ENCODE measurements around the gene POLR1F.

Gene POLR1F

DNA sequence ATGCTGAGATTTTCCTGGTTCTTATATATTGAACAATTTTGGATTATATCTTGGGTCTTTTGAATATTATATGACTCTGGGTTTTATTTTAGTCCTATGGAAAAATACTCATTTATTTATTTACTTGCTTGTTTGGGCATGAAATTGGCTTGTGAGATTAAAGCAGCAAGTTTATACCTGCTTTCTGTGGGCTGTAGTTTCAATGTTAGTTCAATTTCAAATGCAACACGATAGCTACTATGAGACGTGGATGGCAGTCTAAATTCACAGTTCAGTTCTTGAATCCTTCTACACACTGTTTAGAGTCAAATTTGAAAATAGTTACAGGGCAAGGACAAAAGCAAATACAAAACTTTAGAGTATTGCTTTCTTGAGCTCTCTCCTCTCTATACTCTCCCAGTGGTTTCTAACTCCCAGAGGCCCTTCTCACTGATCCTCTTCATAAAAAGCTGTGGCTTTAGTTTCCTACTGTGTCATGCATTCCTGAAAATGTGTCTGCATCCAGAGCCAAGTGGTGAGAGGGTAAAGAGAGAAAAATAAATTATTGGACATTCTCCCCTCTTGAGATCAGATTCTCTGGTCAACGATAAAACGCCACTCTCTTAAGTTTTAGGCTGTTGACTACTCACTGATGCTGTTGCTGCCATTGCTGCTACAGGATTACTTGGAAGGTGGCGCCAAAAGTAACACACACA is 34.4 kb downstream of the POLR1F start:
- DNase-seq = no peak

DNA sequence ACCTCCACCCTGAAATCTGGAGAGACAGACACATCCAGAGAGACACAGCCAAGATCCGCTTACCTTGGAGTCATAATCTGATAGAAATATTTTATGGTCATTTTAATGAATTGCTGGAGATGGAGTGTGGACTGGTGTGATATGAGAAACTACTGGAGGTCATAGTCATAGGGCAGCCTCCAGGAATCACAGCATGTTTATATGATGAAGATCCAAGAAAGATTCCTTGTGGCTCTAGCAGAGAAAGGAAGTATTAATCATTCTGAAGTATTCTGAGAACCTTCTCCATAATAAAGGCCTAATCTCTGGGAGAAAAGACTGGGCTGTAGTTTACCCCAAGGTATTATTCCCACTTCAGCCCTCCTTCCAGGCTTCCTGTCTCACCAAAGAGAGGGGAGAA is 38.0 kb downstream of the POLR1F start:
- no peak for DNase-seq

DNA sequence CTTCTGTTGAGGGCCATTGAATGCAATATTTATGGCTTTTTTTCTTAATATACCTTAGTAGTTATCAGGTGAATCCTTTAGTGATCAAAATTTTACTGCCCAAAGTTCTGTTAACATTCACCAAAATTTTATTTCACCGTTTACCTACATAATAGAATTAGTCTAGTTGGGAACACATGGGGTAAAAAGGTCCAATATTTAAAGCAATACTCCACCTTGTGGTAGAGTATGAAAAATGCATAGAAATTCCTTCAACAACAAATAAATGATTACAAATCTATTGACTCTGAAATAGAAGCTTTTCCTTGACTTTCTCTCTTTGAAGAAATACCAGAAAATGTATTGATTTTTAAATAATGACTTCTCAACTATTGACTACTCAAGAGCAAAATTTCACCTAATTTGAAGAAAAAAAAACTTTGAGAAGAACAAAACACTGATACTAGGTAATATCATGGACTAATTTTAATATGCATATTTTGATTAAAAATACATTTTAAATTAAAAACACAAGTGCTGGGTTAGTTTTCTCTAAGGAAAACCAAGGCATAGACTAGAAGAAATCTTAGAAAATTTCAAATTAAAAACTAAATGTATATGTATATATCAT is 43.3 kb downstream of the POLR1F start:
- no peak for DNase-seq

DNA sequence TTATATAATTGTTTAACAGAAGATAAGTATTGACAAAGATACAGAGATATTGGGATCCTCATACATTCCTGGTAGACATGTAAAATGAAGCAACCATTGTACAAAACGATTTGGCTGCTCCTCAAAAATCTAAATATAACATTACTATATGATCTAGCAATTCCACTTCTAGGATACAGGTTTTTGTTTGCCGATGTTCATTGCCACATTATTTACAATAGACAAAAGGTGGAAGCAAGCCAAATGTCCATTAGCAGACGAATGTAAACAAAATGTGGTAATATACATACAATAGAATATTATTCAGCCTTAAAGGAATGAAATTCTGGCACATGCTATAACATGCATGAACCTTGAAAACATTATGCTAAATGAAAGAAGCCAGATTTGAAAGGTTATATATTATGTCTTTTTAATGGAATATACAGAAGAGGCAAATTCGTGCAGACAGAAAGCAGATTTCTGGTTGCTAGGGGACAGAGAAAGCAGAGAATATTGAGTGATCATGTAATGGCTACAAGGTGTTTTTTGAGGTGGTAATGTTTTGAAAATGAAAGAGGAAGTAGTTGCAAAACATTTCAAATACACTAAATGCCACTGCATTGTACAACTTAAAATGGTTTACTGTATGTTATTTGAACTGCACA is 44.9 kb downstream of the POLR1F start:
- no peak for DNase-seq

DNA sequence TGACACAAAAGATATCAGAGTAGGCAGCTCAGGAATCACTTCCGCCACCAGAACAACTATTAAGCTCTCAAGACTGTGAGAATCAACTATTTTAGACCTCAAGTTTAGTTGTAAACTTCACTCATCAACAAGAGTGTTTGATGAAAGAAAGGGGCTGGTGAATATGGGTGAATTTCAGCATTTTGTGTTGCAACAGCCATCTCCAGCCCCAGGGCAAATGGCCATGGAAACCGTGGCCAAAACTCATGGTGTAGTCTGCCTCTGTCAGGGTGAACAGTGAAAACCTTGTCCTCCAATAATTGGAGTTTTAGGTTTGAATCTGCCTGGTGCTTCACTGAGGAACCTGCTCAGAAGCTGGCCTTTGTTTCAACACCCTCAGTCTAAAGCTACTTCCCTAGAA is 60.0 kb downstream of the POLR1F start:
- DNase-seq = no peak
